Medulla oblongata (tissue), 1 donor: Measurements from ENCODE around the gene SMARCD3.
A peak's percentile ranks its signal among the peaks of the same experiment; 100 is the strongest.

Source experiments
- DNase-seq: peaks from one replicate; pipeline ENCODE4 v3.0.0-alpha.2; 2015; ENCODE audit errors: extremely low spot score

SMARCD3 gene

DNA sequence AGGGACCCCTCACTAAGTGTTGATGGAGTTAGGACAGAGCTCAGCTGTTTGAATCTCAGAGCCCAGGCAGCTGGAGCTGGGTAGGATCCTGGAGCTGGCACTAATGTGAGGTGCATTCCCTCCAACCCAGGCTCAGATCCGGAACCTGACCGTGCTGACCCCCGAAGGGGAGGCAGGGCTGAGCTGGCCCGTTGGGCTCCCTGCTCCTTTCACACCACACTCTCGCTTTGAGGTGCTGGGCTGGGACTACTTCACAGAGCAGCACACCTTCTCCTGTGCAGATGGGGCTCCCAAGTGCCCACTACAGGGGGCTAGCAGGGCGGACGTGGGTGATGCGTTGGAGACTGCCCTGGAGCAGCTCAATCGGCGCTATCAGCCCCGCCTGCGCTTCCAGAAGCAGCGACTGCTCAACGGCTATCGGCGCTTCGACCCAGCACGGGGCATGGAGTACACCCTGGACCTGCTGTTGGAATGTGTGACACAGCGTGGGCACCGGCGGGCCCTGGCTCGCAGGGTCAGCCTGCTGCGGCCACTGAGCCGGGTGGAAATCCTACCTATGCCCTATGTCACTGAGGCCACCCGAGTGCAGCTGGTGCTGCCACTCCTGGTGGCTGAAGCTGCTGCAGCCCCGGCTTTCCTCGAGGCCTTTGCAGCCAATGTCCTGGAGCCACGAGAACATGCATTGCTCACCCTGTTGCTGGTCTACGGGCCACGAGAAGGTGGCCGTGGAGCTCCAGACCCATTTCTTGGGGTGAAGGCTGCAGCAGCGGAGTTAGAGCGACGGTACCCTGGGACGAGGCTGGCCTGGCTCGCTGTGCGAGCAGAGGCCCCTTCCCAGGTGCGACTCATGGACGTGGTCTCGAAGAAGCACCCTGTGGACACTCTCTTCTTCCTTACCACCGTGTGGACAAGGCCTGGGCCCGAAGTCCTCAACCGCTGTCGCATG lies 11.0 kb downstream of the SMARCD3 start:
- no peak for DNase-seq

DNA sequence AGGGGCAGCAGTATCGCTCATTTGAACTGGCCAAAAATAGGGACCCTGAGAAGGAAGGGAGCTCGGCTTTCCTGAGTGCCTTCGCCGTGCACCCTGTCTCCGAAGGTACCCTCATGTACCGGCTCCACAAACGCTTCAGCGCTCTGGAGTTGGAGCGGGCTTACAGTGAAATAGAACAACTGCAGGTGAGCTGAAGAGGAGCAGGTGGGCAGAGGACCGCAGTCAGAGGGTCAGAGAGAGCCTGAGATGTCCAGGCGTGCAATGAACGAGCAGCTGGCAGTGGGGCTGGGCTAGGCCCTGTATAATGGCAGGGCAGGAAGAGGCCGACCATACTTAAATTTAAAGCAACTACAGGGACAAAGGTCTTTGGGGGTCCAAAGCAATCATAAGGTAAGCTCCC lies 12.1 kb downstream of the SMARCD3 start:
- no peak for DNase-seq

DNA sequence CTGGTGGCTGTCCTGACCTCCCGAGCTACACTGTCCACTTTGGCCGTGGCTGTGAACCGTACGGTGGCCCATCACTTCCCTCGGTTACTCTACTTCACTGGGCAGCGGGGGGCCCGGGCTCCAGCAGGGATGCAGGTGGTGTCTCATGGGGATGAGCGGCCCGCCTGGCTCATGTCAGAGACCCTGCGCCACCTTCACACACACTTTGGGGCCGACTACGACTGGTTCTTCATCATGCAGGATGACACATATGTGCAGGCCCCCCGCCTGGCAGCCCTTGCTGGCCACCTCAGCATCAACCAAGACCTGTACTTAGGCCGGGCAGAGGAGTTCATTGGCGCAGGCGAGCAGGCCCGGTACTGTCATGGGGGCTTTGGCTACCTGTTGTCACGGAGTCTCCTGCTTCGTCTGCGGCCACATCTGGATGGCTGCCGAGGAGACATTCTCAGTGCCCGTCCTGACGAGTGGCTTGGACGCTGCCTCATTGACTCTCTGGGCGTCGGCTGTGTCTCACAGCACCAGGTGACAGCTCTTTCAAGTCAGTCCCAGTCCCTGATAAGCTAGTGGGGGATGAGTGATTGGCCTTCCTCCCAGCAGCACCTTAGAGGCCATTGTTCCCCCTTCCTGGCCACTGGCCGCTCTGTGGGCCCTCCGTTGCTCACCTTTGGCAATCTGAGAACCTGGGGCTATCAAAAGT lies 13.3 kb downstream of the SMARCD3 start:
- no peak for DNase-seq

DNA sequence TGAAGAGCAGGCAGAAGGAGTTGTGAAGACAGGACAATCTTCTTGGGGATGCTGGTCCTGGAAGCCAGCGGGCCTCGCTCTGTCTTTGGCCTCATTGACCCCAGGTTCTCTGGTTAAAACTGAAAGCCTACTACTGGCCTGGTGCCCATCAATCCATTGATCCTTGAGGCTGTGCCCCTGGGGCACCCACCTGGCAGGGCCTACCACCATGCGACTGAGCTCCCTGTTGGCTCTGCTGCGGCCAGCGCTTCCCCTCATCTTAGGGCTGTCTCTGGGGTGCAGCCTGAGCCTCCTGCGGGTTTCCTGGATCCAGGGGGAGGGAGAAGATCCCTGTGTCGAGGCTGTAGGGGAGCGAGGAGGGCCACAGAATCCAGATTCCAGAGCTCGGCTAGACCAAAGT lies 14.7 kb downstream of the SMARCD3 start:
- DNase-seq = no peak

DNA sequence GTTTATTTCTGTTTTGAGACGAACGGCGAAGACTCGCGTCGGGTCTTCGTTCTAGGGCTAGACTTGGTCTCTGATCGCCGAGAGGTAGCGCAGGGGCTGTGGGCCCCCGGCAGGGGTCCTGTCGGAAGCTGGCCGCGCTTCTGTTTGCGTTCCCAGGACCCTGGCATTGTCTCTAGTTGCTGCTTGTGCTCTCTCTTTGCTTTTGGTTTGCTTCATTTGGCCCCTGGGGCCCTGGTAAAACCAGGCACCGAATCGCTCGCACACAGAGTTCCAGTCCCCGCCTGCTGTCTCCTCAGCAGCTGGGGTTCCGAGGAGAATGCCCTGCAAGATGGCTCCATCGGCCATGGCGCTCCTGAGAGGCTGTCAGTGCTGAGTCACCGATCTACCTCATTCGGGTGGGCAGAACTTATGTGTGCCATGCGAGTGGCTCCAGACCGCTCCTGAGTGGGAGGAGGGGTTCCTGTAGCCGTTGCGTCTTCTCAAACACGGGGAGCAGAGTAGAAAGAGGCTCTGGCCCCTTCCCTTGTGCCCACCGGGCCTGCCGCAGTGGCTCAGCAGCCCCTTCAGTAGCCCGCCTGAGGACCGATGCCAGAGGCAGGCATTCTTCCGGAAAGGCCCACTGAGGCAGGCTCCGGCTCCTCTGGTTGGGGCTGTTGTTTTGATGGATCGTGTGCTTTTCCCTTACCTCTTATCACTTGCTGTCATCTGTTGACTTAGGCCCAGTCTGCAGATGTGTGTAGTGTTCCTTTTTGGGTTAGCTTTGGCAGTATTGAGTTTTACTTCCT lies 15.4 kb downstream of the SMARCD3 start:
- no peak for DNase-seq

DNA sequence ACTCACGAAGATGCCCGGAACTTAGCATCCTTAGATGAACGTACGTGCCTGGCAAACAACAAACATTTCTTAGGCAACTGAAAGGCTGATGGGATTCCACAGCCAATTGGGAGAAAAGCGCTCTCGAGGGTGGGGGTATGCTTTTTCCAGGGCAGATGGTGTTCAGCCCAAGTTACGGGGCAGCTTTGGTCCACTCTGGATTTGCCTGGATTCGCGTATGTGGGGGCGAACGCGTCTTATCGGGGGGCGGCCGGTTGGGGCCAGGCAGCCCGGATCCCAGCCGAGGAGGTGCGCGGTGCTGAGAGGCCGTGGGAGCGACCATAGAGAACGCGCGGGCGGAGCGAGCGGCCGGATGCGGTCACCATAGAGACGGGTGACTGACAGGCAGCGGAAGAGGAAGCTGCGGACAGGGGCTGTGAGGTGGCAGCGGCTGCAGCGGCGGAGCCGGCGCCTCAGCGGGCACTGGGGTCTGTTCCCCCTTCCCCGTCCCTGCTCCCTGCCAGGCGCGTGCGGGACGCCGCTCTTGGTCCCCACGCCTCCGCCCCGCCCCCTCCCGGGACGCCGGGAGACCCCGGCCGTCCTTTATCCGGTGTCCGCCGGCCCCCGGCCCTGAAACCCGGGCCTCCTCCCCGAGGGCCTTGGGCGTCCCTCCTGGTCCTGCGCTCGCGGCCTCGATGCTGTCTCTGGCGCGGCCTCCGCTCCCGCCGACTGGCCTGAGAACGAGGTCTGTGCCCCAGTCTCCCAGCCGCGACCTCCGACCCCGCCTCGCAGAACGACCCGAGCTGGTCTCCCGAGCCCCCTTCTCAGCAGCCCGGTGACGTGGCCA lies 16.2 kb downstream of the SMARCD3 start, which contains the start of gene CHPF2:
CHPF2 (plus strand) TSS at position 393 of the 826 bp plus-strand sequence. CDS start 1,529 bp downstream, outside the sequence.
- DNase-seq = peak; percentile 92

DNA sequence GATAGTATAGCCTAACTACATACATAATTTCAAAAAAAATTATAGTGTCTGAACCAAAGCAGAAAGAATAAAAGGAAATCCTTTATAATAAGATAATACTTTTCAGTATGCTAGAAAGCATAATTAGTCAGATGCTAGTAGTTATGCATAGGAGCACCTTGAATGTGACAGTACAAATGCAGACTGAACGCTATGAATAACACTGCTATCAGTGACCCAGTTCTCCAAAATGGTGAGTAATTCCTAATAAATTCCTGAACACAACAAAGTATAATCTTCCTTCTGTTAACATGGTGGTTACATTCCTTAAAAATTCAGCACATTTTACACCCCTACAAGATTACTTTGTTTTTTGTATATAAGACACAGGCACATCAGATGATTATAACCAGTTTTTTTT lies 17.4 kb downstream of the SMARCD3 start:
- no peak for DNase-seq

DNA sequence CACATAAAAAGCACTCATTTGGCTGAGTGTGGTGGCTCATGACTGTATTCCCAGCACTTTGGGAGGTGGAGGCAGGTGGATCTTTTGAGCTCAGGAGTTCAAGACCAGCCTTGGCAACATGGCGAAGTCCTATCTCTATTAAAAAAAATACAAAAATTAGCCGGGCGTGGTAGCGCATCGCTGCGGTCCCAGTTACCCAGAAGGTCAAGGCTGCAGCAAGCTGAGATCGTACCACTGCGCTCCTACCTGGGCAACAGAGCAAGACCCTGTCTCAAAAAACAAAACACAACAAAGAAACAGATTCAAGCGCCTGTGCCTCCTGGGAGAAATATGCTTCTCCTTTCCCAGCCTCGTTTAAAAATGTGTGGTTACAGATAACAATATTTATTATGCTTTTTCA lies 19.2 kb downstream of the SMARCD3 start:
- DNase-seq = no peak

DNA sequence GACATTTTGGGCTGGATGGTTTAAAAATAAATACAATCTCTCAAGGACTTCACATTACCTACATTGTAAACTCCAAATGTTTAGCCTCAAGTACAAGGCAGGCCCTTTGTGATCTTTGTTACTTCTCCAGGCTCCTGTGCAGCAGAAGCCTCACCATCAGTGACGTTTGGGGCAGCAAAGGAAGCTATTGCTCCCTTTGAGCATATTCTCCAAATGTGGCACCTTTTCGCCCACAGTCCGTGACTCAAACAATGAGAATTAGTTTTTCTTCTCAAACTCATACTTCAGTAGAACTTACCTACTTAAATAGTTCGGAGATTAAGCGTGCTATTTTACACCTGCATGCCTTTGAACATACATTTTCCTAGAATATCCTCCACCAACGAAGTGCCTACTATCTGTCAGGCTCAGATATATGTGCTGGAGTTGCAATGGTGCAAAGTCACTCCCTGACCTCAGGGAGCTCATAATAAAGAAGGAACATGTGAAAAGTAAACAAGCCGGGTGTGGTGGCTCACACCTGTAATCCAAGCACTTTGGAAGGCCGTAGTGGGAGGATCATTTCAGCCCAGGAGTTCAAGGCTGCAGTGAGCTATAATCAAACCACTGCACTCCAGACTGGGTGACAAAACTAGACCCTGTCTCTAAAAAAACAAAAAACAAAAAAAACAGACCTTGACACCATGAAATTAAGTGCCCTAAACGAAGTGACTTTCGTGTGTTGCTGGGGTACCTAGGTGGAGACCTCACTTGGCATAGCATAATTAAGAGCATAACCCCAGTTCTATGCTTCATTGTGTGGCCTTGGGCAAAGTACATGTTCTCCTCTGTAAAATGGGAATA lies 20.2 kb downstream of the SMARCD3 start:
- DNase-seq = no peak

DNA sequence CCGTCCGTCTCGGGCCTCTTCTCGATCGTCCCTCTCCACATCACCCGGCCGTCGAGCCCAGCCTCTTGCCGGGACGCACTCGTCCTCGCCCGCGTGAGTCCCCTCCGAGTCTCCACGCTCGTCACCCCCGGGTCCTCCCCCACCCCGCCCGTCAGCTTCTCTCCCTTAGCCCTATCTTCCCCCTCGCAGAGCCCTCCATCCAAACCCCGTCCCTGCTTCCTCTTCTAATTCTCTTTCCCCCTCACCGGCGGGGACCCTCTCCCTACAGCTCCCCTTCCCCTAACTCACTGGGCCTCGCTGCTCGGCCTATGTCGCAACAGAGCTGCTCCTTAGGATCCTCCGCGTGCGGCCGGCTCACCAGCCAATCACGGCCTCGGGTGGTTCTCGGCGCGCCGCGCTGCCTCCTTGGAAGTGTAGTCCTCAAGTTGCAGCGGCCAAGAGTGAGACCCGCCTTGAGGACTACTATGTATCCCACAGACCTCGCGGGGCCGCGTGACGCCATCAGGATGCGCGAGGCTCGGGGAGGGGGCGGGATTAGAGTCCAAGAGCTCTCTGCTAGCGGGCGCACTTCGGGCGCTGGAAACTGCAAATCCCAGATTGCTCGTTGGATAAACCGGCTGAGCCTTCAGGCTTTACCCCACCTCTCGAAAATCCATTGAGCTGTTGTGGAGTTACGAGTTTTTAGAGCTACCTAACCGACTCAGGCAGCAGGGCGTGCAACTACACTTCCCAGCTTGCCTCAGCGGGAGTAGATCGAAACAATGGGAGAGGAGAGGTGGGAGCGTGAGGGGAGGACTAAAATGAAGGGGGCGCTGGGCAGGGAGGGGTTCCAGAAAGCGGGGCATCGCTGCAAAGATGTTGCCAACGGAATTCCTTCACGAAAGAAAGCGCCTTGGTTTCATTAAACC lies 21.4 kb downstream of the SMARCD3 start, which contains the start of gene ABCF2:
ABCF2 (minus strand) TSS at position 331 of the 908 bp plus-strand sequence. CDS start 747 bp downstream, outside the sequence.
- DNase-seq = peak; percentile 99

DNA sequence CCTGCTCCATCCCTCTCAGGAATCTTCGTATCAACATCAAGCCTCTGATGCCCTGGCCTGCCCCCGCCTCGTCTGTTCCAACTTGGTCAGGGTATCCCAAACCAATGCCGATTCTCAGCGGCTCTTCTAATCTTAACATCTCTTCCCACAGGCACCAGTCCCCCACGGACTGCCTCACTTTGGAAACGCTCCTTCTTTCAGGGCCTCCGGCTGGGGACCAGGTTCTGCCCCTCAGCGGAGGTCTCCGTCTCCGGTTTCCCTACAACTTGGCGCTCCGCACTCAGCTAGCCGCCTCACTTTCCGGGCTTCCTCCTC lies 22.0 kb downstream of the SMARCD3 start:
- no peak for DNase-seq

DNA sequence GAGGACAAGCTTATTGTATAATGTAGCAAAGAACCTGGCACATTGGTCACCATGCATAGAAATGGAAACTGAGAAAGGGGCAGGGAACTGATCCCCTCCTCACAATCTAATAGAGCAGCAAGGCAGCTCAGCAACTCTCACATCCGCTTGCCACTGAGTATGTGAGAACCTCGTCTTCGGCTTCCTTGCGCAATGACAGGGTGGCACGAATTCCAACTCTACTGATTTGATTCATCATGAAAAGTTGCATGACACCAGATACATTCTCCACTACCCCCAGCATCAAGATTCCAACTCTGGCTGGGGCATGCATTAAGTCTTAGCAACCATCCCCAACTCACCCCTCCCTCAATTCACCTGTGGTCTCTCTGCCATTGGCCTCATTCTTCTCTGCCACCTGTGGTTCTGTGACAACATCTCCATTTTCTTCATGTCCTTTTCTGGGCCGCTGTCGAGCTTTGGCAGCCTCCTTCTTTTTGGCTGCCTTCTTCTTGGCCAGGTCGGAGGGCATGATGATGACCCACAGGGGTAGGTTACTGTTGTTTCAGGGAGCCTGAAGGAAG lies 22.5 kb downstream of the SMARCD3 start:
- no peak for DNase-seq

DNA sequence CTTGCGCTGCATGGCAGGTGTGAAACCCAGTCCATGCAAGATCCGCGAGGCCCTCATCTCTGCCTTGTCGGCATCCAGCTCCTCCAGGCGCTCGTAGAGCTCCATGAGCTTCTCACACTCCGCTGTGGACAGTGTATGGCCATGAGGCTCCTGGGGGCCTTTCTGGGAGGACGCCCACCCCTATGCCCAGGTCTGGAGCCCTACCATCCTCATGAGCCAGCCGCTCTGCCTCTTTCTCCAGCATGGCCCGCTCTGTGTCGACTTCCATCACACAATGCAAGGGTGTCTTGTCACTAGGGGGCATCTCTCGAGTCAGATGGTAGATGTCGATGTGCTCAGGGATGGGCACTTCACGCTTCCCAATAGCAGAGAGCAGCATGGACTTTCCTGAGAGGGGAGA lies 24.8 kb downstream of the SMARCD3 start:
- DNase-seq = no peak

DNA sequence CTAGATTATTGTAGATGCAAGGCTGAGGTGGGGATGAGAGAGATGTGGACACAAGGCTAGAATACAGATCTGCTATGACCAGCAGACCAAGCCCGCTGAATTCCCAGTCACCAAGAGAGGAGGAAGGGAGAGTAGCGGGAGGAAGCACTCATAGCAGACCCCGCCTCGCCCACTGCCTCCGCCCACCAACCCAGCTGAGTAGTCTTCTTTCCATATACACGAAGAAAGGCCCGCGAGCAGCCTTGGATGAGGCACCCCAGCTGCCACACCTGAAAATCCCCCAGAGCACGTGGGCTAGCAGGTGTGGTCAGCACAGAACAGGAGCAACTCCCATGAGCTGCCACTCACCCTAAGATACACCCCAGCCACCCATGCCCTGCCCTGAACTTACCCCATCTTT lies 30.3 kb downstream of the SMARCD3 start:
- DNase-seq = no peak

DNA sequence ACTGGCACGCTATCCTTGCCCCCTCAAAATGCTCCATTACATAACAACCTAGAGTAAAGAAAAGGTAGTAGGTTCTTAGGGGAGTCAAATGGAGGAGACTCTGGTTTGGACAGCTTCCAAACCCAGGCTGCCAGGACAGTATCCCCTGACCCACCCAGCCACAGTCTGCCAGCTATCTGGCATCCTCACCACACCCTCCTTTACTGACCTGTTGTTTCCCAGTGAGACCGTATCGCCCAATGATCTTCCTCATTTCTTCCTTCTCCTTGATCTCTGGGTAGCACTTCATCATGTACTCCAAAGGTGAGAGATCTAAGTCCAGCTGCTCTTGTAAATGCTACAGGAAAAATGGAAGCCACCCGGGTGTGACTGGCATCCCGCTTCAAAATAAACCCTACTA lies 33.1 kb downstream of the SMARCD3 start:
- DNase-seq = no peak

DNA sequence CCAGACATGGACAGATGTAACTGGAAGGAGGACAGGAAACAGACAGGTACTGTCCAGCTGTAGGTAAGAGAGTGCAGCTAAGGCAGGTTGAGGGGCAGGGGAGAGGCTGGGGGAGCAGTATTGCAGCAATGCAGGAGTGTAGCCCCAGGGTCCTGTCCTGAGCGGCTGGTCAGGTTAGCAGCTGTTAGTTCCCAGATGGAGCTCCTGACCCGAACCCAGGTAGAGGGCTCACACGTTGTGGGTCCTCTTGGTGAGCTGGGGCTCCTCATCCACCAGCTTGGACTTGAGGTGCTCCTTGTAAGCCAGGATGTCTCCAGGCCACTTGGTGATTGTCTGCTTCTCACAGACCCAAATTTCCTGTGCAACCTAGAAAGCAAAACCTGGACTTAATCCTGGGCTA lies 34.7 kb downstream of the SMARCD3 start:
- DNase-seq = no peak

DNA sequence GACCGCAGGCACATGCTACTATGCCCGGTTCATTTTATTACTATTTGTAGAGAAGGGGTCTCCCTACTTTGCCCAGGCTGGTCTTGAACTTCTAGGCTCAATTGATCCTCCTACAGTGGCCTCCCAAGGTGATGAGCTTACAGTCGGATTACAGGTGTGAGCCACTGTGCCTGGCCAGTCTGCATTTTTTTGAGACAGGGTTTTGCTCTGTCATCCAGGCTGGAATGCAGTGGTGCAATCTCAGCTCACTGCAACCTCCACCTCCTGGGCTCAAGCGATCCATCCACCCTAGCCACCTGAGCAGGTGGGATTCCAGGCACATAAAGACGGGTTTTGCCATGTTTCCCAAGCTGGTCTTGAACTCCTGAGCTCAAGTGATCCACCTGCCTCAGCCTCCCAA lies 35.9 kb downstream of the SMARCD3 start:
- no peak for DNase-seq

DNA sequence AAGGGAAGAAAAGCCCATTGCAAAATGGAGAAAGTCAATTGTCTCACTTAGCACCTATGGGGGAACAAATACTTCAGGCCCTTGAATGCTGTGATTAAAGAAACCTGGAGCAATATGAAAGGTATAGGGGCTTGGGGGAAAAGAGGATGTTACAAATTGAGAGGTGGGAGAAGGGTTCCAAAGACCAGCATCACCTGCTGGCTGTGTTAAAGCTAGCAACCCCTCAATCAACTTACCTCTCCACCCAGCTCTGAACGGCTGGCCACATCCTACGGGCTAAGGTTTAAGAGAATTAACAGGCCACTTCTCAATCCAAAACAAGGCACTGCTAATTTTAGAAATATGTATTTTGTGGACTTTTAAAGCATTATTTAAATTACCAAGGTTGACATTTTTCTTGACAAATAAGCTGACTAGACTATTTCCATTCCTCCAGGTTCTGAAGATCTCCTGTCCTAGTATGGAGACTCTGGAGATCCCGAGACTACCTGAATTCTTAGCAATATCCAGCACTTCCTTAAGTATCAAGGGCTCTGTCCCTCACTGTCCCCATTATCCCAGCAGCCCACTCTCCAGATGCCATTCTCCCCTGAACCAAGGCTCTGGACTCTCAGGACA lies 37.2 kb downstream of the SMARCD3 start:
- no peak for DNase-seq
